DND-41 (cell line): ENCODE data around the gene MVB12B.

Source experiments
- ATAC-seq: fragments of 200-7000 bp; cut with Tn5 transposase; 3 replicates; pipeline ENCODE4 v1.9.1; 2021; ENCODE audit warnings: low read depth; ENCODE audit not compliant: insufficient read depth
- DNase-seq: peaks from one replicate; pipeline ENCODE4 v3.0.0-alpha.2; 2020
- H2AFZ ChIP-seq: 2 replicates; pipeline ENCODE4 v1.6.0; 2012; ENCODE audit warnings: low read depth, low read length
- H3K27ac ChIP-seq: 2 replicates; pipeline ENCODE4 v1.5.1; 2012; ENCODE audit warnings: low read length, inconsistent platforms
- H3K27me3 ChIP-seq: fragments of 200-600 bp; sonication (generic); 2 replicates; pipeline ENCODE4 v1.6.0; 2012; ENCODE audit warnings: low read length, mild to moderate bottlenecking, inconsistent platforms; ENCODE audit not compliant: insufficient read depth, poor library complexity
- H3K36me3 ChIP-seq: 2 replicates; pipeline ENCODE4 v1.5.1; 2012; ENCODE audit warnings: low read length, inconsistent platforms; ENCODE audit not compliant: insufficient read depth
- H3K4me1 ChIP-seq: 2 replicates; pipeline ENCODE4 v1.5.1; 2012; ENCODE audit warnings: mild to moderate bottlenecking, low read length; ENCODE audit not compliant: insufficient read depth
- H3K4me2 ChIP-seq: 2 replicates; pipeline ENCODE4 v1.6.0; 2012; ENCODE audit warnings: mild to moderate bottlenecking, moderate library complexity, low read length, inconsistent platforms; ENCODE audit not compliant: insufficient read depth
- H3K4me3 ChIP-seq, 2 experiments: fragments of 200-600 bp in 1 of 2; shearing (Covaris generic) in 1 of 2; 2 replicates each; pipeline ENCODE4 v1.5.1; 2012 to 2016; ENCODE audit warnings: inconsistent platforms in 2 of 2, low read length in 2 of 2, mild to moderate bottlenecking in 2 of 2, low read depth in 1 of 2, moderate library complexity in 1 of 2
- H3K79me2 ChIP-seq: 2 replicates; pipeline ENCODE4 v1.6.0; 2012; ENCODE audit warnings: low read length, inconsistent platforms; ENCODE audit not compliant: insufficient read depth
- H3K9ac ChIP-seq: 2 replicates; pipeline ENCODE4 v1.6.0; 2012; ENCODE audit warnings: low read depth, mild to moderate bottlenecking, inconsistent platforms, low read length, moderate library complexity
- H3K9me3 ChIP-seq: 2 replicates; pipeline ENCODE4 v1.5.1; 2012; ENCODE audit warnings: low read length, moderate library complexity, mild to moderate bottlenecking, inconsistent platforms; ENCODE audit not compliant: insufficient read depth, severe bottlenecking
- H4K20me1 ChIP-seq: 2 replicates; pipeline ENCODE4 v1.6.0; 2012; ENCODE audit warnings: low read length; ENCODE audit not compliant: insufficient read depth
- CTCF ChIP-seq: IDR thresholded peaks from 2 replicates; pipeline ENCODE4 v1.5.1; 2012; ENCODE audit warnings: borderline replicate concordance, low read length, moderate library complexity, mild to moderate bottlenecking; ENCODE audit not compliant: poor library complexity, severe bottlenecking; ENCODE audit errors: extremely low read depth
- EZH2 ChIP-seq: IDR thresholded peaks from 3 replicates; pipeline ENCODE4 v1.6.1; 2012; ENCODE audit warnings: borderline replicate concordance, low read depth, mild to moderate bottlenecking, moderate library complexity, low read length, inconsistent platforms; ENCODE audit not compliant: severe bottlenecking

The MVB12B gene

GRCh38 chr9:126294331-126295081 lies 32.1 kb upstream of the MVB12B start:
- Histone ChIP-seq H3K9ac (no peak overlapping the region), H2AFZ (no peak overlapping the region), H3K79me2 (no peaks in the 10 kb centered on the region), H3K9me3 (no peaks in the 10 kb centered on the region), H3K36me3 (no peaks in the 10 kb centered on the region), H3K4me3 (no peak overlapping the region), H3K27me3 (peaks cover 3% of the 10 kb centered on the region), H4K20me1 (no peaks in the 10 kb centered on the region), H3K4me2 (no peak overlapping the region), H3K4me1 (no peaks in the 10 kb centered on the region), H3K27ac (no peak overlapping the region)
- DNase-seq (no peak), ATAC-seq (no peak)
- TF ChIP-seq CTCF (no peak), EZH2 (no peak)

- Histone ChIP-seq H3K36me3 (no peaks in the 10 kb centered on the region), H3K79me2 (no peaks in the 10 kb centered on the region), H3K9me3 (no peaks in the 10 kb centered on the region), H3K27ac (no peak overlapping the region), H3K9ac (no peak overlapping the region), H4K20me1 (no peaks in the 10 kb centered on the region), H3K4me1 (no peaks in the 10 kb centered on the region), H3K4me2 (no peak overlapping the region), H3K27me3 (peaks cover 3% of the 10 kb centered on the region), H3K4me3 (no peak overlapping the region), H2AFZ (no peak overlapping the region)
- ATAC-seq (no peak), DNase-seq (no peak)
- no peak for TF ChIP-seq CTCF
- TF ChIP-seq EZH2, result no peak
Observed at GRCh38 chr9:126295082-126295477, 31.5 kb upstream of the MVB12B start.

- Histone ChIP-seq H2AFZ (no peak overlapping the region), H3K9ac (no peak overlapping the region), H3K27me3 (peaks cover 3% of the 10 kb centered on the region), H3K4me3 (no peak overlapping the region), H3K36me3 (no peaks in the 10 kb centered on the region), H3K27ac (no peak overlapping the region), H3K9me3 (no peaks in the 10 kb centered on the region), H3K79me2 (no peaks in the 10 kb centered on the region), H3K4me2 (no peak overlapping the region), H3K4me1 (no peaks in the 10 kb centered on the region), H4K20me1 (no peaks in the 10 kb centered on the region)
- DNase-seq (no peak), ATAC-seq (no peak)
- no peak for TF ChIP-seq EZH2
- TF ChIP-seq CTCF, result no peak
Observed at GRCh38 chr9:126295516-126295915, 31.1 kb upstream of the MVB12B start.
